ENCODE measurements around the gene CDKAL1.

GRCh38 chr6:20729086-20729485, 194.8 kb downstream of the CDKAL1 start:
- TF ChIP-seq POLR2A (IDR thresholded peaks at IDR 0.05) (no peak), POLR2AphosphoS5 (IDR thresholded peaks at IDR 0.05) (no peak), CTCF (IDR thresholded peaks at IDR 0.05) (no peak)
